Trophoblast cell (in vitro differentiated cells and primary cell): Measurements from ENCODE around the gene ASXL2.

Experiments
- DNase-seq, 2 donors: peaks; one replicate each; pipeline ENCODE4 v3.0.0-alpha.2; 2016
- H2AFZ ChIP-seq: 2 replicates; pipeline ENCODE4 v1.6.1; 2013; ENCODE audit warnings: low read length, moderate library complexity, mild to moderate bottlenecking; ENCODE audit not compliant: insufficient read depth, poor library complexity
- H2AK5ac ChIP-seq: 2 replicates; pipeline ENCODE4 v1.6.1; 2013; ENCODE audit warnings: mild to moderate bottlenecking, low read length
- H2BK120ac ChIP-seq: 2 replicates; pipeline ENCODE4 v1.6.1; 2013; ENCODE audit warnings: low read length, mild to moderate bottlenecking, moderate library complexity; ENCODE audit not compliant: insufficient read depth, poor library complexity
- H2BK12ac ChIP-seq: 2 replicates; pipeline ENCODE4 v1.6.1; 2013; ENCODE audit warnings: mild to moderate bottlenecking, low read length, moderate library complexity
- H2BK5ac ChIP-seq: 2 replicates; pipeline ENCODE4 v1.6.1; 2013; ENCODE audit warnings: low read length, low read depth, moderate library complexity, mild to moderate bottlenecking; ENCODE audit not compliant: poor library complexity
- H3K14ac ChIP-seq: 2 replicates; pipeline ENCODE4 v1.6.1; 2013; ENCODE audit warnings: mild to moderate bottlenecking, low read length
- H3K18ac ChIP-seq: 2 replicates; pipeline ENCODE4 v1.6.1; 2013; ENCODE audit warnings: mild to moderate bottlenecking, low read length
- H3K23ac ChIP-seq: 2 replicates; pipeline ENCODE4 v1.6.1; 2013; ENCODE audit warnings: low read length
- H3K27ac ChIP-seq: 2 replicates; pipeline ENCODE4 v1.5.1; 2013; ENCODE audit warnings: low read depth, mild to moderate bottlenecking, inconsistent platforms, low read length, moderate library complexity
- H3K27me3 ChIP-seq: 2 replicates; pipeline ENCODE4 v1.6.1; 2013; ENCODE audit warnings: inconsistent platforms, mild to moderate bottlenecking, low read length, moderate library complexity; ENCODE audit not compliant: insufficient read depth
- H3K36me3 ChIP-seq, 2 experiments: 1 replicate in 1 of 2; 2 replicates in 1 of 2; pipeline ENCODE4 v1.6.1; 2013; ENCODE audit warnings: low read length in 2 of 2, mild to moderate bottlenecking in 2 of 2, moderate library complexity in 1 of 2; ENCODE audit not compliant: insufficient read depth in 2 of 2, control insufficient read depth in 1 of 2
- H3K4ac ChIP-seq: 2 replicates; pipeline ENCODE4 v1.6.1; 2013; ENCODE audit warnings: low read depth, mild to moderate bottlenecking, low read length, moderate library complexity
- H3K4me1 ChIP-seq, 2 experiments: 1 replicate in 1 of 2; 2 replicates in 1 of 2; pipeline ENCODE4 v1.6.1; 2013; ENCODE audit warnings: low read length in 2 of 2, mild to moderate bottlenecking in 2 of 2, moderate library complexity in 1 of 2; ENCODE audit not compliant: insufficient read depth in 2 of 2, control insufficient read depth in 1 of 2
- H3K4me2 ChIP-seq: 2 replicates; pipeline ENCODE4 v1.6.1; 2013; ENCODE audit warnings: inconsistent platforms, mild to moderate bottlenecking, low read length, moderate library complexity
- H3K4me3 ChIP-seq: 2 replicates; pipeline ENCODE4 v1.5.1; 2013; ENCODE audit warnings: mild to moderate bottlenecking, low read depth, low read length, inconsistent platforms
- H3K79me1 ChIP-seq: one replicate; pipeline ENCODE4 v1.6.1; 2013; ENCODE audit warnings: low read length
- H3K79me2 ChIP-seq: 2 replicates; pipeline ENCODE4 v1.6.1; 2013; ENCODE audit warnings: low read length, mild to moderate bottlenecking; ENCODE audit not compliant: control insufficient read depth, insufficient read depth, poor library complexity
- H3K9ac ChIP-seq: 2 replicates; pipeline ENCODE4 v1.6.1; 2013; ENCODE audit warnings: mild to moderate bottlenecking, low read length
- H3K9me3 ChIP-seq: 2 replicates; pipeline ENCODE4 v1.6.1; 2013; ENCODE audit warnings: low read depth, mild to moderate bottlenecking, control low read depth, inconsistent platforms, low read length; ENCODE audit not compliant: insufficient read depth
- H4K12ac ChIP-seq: 2 replicates; pipeline ENCODE4 v1.6.1; 2013; ENCODE audit warnings: low read depth, mild to moderate bottlenecking, low read length, moderate library complexity
- H4K8ac ChIP-seq: 2 replicates; pipeline ENCODE4 v1.6.1; 2013; ENCODE audit warnings: low read depth, mild to moderate bottlenecking, low read length, moderate library complexity
- H4K91ac ChIP-seq: one replicate; pipeline ENCODE4 v1.6.1; 2013; ENCODE audit warnings: low read depth, mild to moderate bottlenecking, low read length, moderate library complexity
- WGBS: extraction: QIAGEN DNeasy Blood & Tissue Kit; methylation state at CpG from one replicate; pipeline ENCODE4 v1.1.7; 2013; ENCODE audit warnings: missing lambda C conversion rate; ENCODE audit not compliant: insufficient read length, insufficient coverage; ENCODE audit errors: extremely low coverage; 5-methylcytosine and 5-hydroxymethylcytosine counted together

Gene ASXL2

DNA sequence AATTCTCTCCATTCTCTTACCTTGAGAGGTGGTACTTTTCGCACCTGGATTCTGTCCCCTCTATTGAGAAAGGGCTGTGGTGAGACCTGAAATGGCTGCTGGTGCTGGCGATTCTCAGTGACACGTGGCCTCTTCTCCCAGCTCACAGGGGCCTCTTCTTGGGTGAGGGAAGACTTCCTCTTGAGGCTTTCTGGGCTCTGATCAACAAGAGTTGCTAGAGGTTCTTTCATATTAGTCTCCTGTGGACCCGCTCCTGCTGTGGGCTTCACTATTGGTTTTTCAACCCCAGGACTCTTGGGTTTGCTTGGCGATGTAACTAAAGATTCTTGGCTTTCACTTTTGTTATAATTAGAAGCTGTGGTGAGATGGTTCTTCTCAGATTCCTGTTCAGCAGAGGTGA is 128.6 kb downstream of the ASXL2 start:
- Histone ChIP-seq H3K79me1 (no peaks in the 10 kb centered on the region), H2BK5ac (no peak overlapping the region), H3K27ac (no peak overlapping the region), H2BK12ac (no peak overlapping the region), H4K8ac (no peak overlapping the region), H3K4me1 (no peaks in the 10 kb centered on the region), H2BK120ac (no peak overlapping the region), H3K9me3 (no peaks in the 10 kb centered on the region), H3K4me2 (no peak overlapping the region), H2AK5ac (no peak overlapping the region), H4K12ac (no peak overlapping the region), H3K4me3 (no peak overlapping the region), H3K9ac (no peak overlapping the region), H3K14ac (no peak overlapping the region), H3K4ac (no peak overlapping the region), H3K79me2 (no peaks in the 10 kb centered on the region), H3K27me3 (no peaks in the 10 kb centered on the region), H3K23ac (no peak overlapping the region), H3K18ac (no peak overlapping the region), H3K36me3 (peaks cover 12 to 14% of the 10 kb centered on the region in 2 experiments), H2AFZ (no peak overlapping the region), H4K91ac (no peak overlapping the region)
- no CpG with 5 or more reads among the region's 5 CpGs for WGBS
- no peak for DNase-seq

DNA sequence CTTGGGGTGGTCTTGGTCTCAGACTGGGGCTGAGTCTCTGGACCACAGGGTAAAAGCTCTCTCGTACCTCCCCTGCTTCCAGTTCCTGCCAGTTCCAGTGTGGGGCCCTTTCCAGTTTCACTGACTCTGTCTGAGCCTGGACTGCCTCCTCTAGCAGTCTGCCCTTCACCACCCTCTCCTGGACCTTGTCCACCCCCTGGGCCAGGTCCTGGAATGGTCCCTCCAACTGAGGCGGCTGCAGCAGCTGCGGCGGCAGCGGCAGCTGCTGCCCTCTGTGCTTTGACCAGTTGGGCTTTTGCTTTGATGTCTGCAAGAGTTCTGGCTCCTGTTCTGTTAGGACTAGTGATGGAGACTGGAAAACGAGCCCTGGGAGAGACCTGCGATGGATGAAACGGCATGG is 134.2 kb downstream of the ASXL2 start:
- Histone ChIP-seq H3K14ac (no peak overlapping the region), H3K79me1 (no peaks in the 10 kb centered on the region), H3K4me3 (no peak overlapping the region), H4K91ac (no peak overlapping the region), H3K27me3 (no peaks in the 10 kb centered on the region), H2AFZ (no peak overlapping the region), H3K27ac (no peak overlapping the region), H2BK5ac (no peak overlapping the region), H3K4ac (no peak overlapping the region), H4K8ac (no peak overlapping the region), H3K4me1 (no peaks in the 10 kb centered on the region), H4K12ac (no peak overlapping the region), H3K79me2 (no peaks in the 10 kb centered on the region), H3K18ac (no peak overlapping the region), H3K36me3 (peaks cover 28% of the 10 kb centered on the region in 2 experiments), H3K9ac (no peak overlapping the region), H3K9me3 (no peaks in the 10 kb centered on the region), H3K4me2 (no peak overlapping the region), H2AK5ac (no peak overlapping the region), H2BK120ac (no peak overlapping the region), H3K23ac (no peak overlapping the region), H2BK12ac (no peak overlapping the region)
- DNase-seq: no peak
- WGBS: no CpG with 5 or more reads among the region's 8 CpGs

DNA sequence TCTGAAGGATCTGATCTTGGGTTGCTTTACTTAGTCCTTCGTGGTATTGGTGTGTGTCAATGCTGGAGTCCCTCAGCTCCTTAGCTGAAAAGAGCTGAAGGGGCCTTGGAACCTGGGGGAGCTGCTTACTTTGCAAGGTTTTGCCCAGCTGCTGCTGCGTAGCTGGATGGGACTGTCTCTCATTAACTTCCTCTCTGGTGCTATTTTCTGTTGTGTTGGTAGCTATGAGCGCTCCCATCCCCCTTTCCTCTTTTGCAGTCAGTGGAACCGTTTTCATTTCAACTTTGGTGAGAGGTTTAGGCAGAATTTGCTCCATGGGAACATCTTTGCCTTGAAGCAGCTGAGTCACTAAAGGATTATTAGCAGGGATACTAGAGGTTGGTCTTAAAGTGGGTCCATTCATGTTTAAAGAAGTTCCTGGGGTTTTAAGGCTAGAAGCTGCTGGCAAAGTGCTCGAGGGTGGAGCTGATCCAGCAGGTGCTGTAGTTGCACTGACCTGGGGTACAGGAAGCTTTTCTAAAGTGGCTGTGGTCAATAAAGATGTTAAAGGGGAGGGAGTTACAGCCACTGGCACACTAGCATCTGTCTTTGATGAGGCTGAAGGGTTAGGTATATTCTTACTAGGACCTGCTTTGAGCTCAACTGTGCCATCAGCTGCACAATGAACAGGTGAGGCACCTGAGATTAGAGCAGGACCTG is 135.0 kb downstream of the ASXL2 start:
- Histone ChIP-seq H3K4me2 (no peak overlapping the region), H2AK5ac (no peak overlapping the region), H2BK5ac (no peak overlapping the region), H3K79me2 (no peaks in the 10 kb centered on the region), H3K23ac (no peak overlapping the region), H3K18ac (no peak overlapping the region), H3K4ac (no peak overlapping the region), H4K8ac (no peak overlapping the region), H4K12ac (no peak overlapping the region), H2BK120ac (no peak overlapping the region), H4K91ac (no peak overlapping the region), H3K14ac (no peak overlapping the region), H3K9me3 (no peaks in the 10 kb centered on the region), H3K79me1 (no peaks in the 10 kb centered on the region), H3K27me3 (no peaks in the 10 kb centered on the region), H2AFZ (no peak overlapping the region), H3K27ac (no peak overlapping the region), H3K4me1 (no peaks in the 10 kb centered on the region), H3K9ac (no peak overlapping the region), H2BK12ac (no peak overlapping the region), H3K4me3 (no peak overlapping the region), H3K36me3 (peaks cover 27 to 28% of the 10 kb centered on the region in 2 experiments)
- no CpG with 5 or more reads among the region's 5 CpGs for WGBS
- DNase-seq: no peak

DNA sequence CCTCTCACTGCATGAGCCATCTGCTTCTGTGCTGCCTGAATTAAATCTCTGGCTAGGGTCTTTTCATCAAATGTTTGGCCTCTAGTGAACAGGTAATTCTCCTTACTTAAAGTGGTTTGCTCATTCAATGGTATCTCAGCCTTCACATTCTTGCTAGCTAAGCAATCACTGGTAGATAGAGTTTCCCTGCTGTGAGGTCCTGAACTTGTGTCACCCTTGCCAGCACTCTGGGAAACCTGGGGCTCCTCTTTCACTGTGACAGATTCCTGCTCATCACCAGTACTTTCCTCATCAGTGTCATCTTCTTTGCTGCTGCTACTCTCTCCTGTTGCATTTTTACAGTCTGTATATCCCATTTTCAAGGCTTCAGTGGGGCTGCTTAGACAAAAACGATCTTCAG is 135.8 kb downstream of the ASXL2 start:
- H2AFZ ChIP-seq: no peak overlapping the region
- no CpG with 5 or more reads among the region's 1 CpG for WGBS
- no peak overlapping the region for H3K14ac ChIP-seq
- H3K27ac ChIP-seq: no peak overlapping the region
- DNase-seq: no peak
- H2BK12ac ChIP-seq: no peak overlapping the region
- H3K36me3 ChIP-seq: peaks cover 23 to 27% of the 10 kb centered on the region in 2 experiments
- no peaks in the 10 kb centered on the region for H3K4me1 ChIP-seq
- H3K4me2 ChIP-seq: no peak overlapping the region
- H3K23ac ChIP-seq: no peak overlapping the region
- H3K18ac ChIP-seq: no peak overlapping the region
- no peak overlapping the region for H2BK5ac ChIP-seq
- no peak overlapping the region for H3K9ac ChIP-seq
- H3K4me3 ChIP-seq: no peak overlapping the region
- H3K4ac ChIP-seq: no peak overlapping the region
- no peaks in the 10 kb centered on the region for H3K79me1 ChIP-seq
- H2BK120ac ChIP-seq: no peak overlapping the region
- no peak overlapping the region for H2AK5ac ChIP-seq
- H3K79me2 ChIP-seq: no peaks in the 10 kb centered on the region
- H4K8ac ChIP-seq: no peak overlapping the region
- no peak overlapping the region for H4K12ac ChIP-seq
- H3K9me3 ChIP-seq: no peaks in the 10 kb centered on the region
- H3K27me3 ChIP-seq: no peaks in the 10 kb centered on the region
- no peak overlapping the region for H4K91ac ChIP-seq
